IPS-11a (cell line): Measurements from ENCODE around the gene PAK4.

Source experiments
- H3K4me3 ChIP-seq: one replicate; pipeline ENCODE4 v1.5.1; 2013; ENCODE audit warnings: low read depth, low read length, control low read depth

Gene PAK4

DNA sequence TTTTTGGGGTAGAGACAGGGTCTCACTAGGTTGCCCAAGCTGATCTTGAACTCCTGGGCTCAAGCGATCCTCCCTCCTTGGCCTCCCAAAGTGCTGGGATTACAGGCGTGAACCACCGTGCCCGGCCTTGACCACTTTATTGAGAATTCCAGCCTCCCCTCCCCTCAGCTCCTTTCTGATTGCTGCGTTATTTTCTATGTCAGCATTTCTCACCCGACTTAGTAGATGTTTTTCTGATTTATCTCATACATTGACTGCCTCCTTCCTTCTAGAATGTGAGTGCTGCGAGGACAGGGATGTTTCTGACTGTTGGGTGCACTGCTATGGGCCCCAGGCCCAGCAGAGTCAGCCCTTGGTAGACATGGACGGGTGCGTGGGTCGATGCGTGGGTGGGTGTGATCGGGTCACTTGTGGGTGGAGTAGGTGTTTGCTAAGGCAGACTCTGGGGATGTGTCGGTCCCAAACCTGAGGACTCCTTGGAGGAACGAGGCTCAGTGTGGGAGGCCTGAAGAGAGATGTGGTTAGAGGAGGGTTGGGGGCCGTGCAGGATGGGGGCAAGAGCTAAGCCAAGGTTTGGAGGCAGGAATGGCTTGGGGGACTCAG is 37.0 kb downstream of the PAK4 start:
- H3K4me3 ChIP-seq = no peak overlapping the region

GRCh38 chr19:39163621-39164020 is 38.0 kb downstream of the PAK4 start:
- H3K4me3 ChIP-seq = no peak overlapping the region

- no peak overlapping the region for H3K4me3 ChIP-seq
Measured at GRCh38 chr19:39164289-39164688, 38.7 kb downstream of the PAK4 start.

GRCh38 chr19:39165857-39166256 is 40.3 kb downstream of the PAK4 start:
- no peak overlapping the region for H3K4me3 ChIP-seq

GRCh38 chr19:39166571-39167391 is 41.2 kb downstream of the PAK4 start:
- no peak overlapping the region for H3K4me3 ChIP-seq

DNA sequence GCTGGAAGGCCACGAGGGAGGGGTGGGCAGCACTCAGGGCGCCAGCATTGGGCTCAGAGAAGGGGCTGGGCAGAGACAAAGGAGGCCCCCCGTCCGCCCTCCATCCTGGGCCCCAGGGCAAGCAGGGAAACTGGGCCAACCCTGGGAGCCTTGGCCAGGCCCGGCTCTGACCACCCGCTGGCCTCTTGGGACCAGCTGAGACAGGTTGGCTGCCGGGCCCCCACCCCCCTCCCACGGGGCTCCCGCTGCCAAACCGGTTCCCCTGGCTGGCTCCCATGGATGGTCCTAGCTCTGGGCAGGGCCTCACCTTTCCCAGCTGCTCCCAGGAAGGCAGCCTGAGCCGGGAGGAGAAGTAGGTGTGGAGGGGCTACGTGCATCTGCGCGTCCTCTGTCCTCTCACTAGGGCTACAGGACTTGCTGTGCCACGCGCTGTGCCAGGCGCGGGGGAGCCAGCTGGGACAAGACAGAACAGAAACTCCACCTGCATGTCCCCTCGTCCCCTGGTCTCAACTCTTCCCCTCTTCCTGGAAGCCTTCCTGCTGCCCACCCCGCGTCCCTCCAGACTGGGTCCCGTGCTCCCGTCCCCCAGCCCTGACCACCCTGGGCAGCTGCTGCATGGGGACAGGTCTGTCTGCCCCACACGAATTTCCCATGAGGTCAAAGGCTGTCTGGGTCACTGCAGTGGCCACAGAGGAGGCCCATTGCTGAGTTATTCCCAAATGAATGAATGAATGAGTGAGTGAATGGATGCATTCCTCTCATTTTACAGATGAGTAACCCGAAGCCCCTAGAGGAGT is 42.1 kb downstream of the PAK4 start:
- H3K4me3 ChIP-seq = no peak overlapping the region

GRCh38 chr19:39168258-39169142 is 42.9 kb downstream of the PAK4 start:
- H3K4me3 ChIP-seq = no peak overlapping the region

GRCh38 chr19:39169143-39169810 is 43.7 kb downstream of the PAK4 start:
- no peak overlapping the region for H3K4me3 ChIP-seq

DNA sequence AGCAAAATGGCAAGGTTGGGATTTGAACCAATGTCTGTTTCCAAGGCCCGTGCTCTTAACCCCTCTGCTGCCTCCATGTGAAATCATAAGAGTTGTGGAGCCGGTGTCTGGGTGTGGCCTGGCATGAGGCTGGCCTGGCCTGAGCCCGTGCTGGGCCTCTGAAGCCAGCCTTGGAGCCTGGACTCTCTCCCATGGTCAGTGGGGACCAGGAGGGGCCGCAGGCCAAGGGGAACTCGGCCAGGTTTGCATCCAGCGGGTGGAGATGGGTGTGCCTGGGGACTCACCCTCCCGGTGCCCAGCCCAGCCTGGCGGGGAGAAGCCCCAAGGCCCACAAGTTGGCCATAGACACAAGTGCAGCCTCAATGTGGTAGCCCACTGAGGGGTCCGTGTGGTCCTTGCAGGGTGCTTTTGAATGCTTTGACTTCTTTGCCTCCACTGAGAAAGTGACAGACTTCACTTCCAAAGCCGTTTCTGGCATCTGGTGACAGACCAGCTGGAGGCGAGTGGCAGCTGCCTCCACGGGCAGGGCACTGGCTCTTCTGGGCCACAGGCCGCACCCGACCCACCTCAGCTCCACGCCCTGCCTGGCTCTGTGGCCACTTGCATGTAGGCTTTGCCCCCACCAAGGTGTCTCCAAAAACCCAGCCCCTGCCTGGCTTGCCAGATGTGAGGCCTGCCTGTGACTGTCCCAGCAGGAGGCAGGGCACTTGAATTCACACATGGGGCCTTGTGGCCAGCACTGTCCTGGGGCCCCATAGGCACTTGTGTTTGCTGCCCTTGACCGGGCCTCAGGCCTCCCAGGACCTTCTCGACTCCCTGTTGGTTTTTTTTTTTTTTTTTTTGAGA is 45.0 kb downstream of the PAK4 start:
- no peak overlapping the region for H3K4me3 ChIP-seq

DNA sequence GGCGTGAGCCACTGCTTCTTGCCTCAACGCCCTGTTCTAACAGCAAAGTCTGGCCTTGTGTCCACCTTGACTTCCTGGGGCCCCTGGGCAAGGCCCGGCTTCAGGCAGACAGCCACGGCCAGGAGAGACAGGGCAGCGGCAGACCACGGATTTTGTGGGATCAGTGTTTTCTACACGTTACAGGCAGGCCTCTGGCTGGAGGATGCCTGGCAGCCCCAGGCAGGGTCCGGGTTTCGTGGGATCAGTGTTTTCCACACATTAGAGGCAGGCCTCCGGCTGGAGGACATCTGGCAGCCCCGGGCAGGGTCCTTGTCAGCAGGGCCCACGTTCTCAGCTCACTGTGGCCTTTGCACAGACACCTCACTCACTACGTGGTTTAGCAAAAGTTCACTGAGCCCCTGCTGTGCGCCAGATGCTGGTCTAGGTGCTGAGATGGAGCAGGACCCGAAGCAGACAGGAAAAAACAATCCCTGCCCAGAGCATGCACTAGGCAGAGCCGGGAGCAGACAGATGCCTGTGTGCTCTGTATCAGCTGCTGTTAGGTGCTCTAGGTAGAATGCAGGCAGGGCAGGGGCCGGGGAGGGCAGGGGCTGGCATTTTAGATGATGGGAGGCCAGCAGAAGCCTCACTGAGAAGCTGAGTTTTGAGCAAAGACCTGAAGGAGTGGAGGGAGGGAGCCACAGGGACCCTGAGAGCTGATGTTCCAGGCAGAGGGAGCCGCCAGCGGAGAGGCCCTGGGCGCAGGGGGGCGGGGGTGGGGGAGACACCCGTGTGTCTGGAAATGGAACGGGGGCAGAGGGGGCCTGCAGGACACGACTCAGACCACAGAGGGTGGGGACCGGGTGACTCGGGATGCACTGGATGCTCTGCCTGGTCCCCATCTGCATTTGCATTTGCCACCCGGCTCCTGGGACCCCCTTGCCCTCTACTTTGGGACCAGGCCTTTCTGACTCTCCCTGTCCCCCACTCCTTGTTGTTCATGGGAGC is 46.2 kb downstream of the PAK4 start:
- no peak overlapping the region for H3K4me3 ChIP-seq

- H3K4me3 ChIP-seq = no peak overlapping the region
Measured at GRCh38 chr19:39172700-39173501, 47.3 kb downstream of the PAK4 start.

- no peak overlapping the region for H3K4me3 ChIP-seq
Measured at GRCh38 chr19:39173502-39173991, 48.0 kb downstream of the PAK4 start.

DNA sequence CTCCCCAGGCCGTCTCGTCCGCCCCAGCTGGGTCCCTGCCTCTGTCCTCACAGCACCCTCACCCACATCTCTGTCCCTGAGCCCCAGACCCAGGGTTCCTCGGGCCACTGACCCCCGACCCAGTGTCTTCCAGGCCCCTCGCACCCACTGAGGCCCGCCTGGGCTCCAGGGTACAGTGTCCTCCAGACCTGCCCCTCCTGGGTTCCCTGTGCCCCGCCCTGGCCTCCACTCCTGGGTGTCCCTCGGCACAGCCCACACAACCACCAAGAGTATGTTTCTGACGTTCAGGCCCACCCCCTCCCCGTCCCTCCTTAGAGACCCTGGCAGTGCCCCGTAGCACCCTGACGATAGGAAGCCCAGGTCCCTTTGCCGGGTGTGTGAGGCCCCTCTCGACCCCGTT is 48.6 kb downstream of the PAK4 start:
- H3K4me3 ChIP-seq = no peak overlapping the region

- no peak overlapping the region for H3K4me3 ChIP-seq
Measured at GRCh38 chr19:39174558-39175544, 49.3 kb downstream of the PAK4 start.

GRCh38 chr19:39175564-39175963 is 50.0 kb downstream of the PAK4 start:
- H3K4me3 ChIP-seq = no peak overlapping the region

DNA sequence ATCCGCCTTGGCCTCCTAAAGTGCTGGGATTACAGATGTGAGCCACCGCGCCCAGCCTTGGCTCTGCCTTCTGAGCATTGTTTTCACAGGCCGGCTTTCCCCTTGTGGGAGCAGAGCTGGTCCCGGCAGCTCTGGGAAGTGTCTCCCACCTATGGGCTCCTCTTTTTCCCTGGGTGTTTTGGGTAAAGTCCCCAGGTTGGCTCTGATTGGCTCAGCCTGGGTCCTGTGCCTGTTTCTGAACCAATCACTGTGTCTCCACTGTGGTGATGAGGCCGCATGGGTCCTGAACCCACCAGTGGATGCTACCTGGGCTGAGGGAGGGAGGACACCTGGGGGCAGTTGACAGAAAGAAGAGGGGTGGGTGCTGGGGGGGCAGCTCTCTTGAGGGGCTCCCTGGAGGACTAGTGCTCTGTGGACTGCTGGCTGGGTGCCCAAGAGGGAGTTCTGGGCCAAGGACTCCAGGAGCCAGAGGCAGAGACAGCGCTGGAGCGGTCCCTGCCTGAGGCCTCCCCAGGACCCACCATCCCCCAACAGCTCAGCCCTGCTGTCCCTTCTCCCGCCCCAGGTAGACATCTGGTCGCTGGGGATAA is 51.6 kb downstream of the PAK4 start:
- no peak overlapping the region for H3K4me3 ChIP-seq
